Hepatocyte (in vitro differentiated cells): ENCODE measurements around the gene TUBB2B. TPM values are rescaled to one million over a fixed set of nuclear protein-coding genes. Genes with fewer than 3 reads are reported as not detected.

Source experiments
- DNase-seq: peaks from one replicate; pipeline ENCODE4 v3.0.0-alpha.2; 2016; ENCODE audit warnings: low spot score
- H2AFZ ChIP-seq: fragments of 200-600 bp; sonication (generic); 2 replicates; pipeline ENCODE4 v1.6.0; 2016; ENCODE audit warnings: antibody characterized with exemption, mild to moderate bottlenecking
- H3K27ac ChIP-seq: fragments of 200-600 bp; sonication (generic); 2 replicates; pipeline ENCODE4 v1.5.1; 2016; ENCODE audit warnings: mild to moderate bottlenecking
- H3K27me3 ChIP-seq: fragments of 200-600 bp; sonication (generic); 2 replicates; pipeline ENCODE4 v1.6.1; 2016
- H3K36me3 ChIP-seq: fragments of 200-600 bp; sonication (generic); replicated peaks from 2 replicates; pipeline ENCODE4 v1.5.1; 2016; ENCODE audit warnings: low read depth; ENCODE audit not compliant: insufficient read depth
- H3K4me1 ChIP-seq: fragments of 200-600 bp; sonication (generic); 2 replicates; pipeline ENCODE4 v1.5.1; 2016; ENCODE audit warnings: mild to moderate bottlenecking, moderate library complexity; ENCODE audit not compliant: insufficient read depth
- H3K4me2 ChIP-seq: fragments of 200-600 bp; sonication (generic); 2 replicates; pipeline ENCODE4 v1.6.0; 2016
- H3K4me3 ChIP-seq: fragments of 200-600 bp; sonication (generic); 2 replicates; pipeline ENCODE4 v1.5.1; 2016; ENCODE audit warnings: mild to moderate bottlenecking
- H3K79me2 ChIP-seq: fragments of 200-600 bp; sonication (generic); 2 replicates; pipeline ENCODE4 v1.6.0; 2017; ENCODE audit warnings: mild to moderate bottlenecking
- H3K9me2 ChIP-seq: fragments of 200-600 bp; sonication (generic); replicated peaks from 2 replicates; pipeline ENCODE4 v1.6.0; 2017; ENCODE audit warnings: mild to moderate bottlenecking; ENCODE audit not compliant: insufficient read depth
- H3K9me3 ChIP-seq: fragments of 200-600 bp; sonication (generic); 2 replicates; pipeline ENCODE4 v1.5.1; 2016; ENCODE audit warnings: low read depth, mild to moderate bottlenecking
- H4K20me1 ChIP-seq: fragments of 200-600 bp; sonication (generic); 2 replicates; pipeline ENCODE4 v1.6.0; 2016; ENCODE audit warnings: mild to moderate bottlenecking; ENCODE audit not compliant: insufficient read depth, poor library complexity, severe bottlenecking
- EZH2 ChIP-seq: fragments of 200-600 bp; sonication (generic); IDR thresholded peaks from 2 replicates; pipeline ENCODE4 v1.6.1; 2016; ENCODE audit warnings: antibody characterized with exemption, mild to moderate bottlenecking, borderline replicate concordance
- EZH2phosphoT487 ChIP-seq: fragments of 200-600 bp; sonication (generic); IDR thresholded peaks from one replicate; pipeline ENCODE4 v1.6.1; 2018; ENCODE audit warnings: antibody characterized with exemption, mild to moderate bottlenecking, low read depth, moderate library complexity; ENCODE audit not compliant: unreplicated experiment, severe bottlenecking
- WGBS: methylation state at CpG from one replicate; pipeline ENCODE4 v1.1.6; 2016; ENCODE audit warnings: low lambda C conversion rate; ENCODE audit errors: missing lambda C conversion rate; 5-methylcytosine and 5-hydroxymethylcytosine counted together
- polyA plus RNA-seq: library from polyadenylated mRNA; unstranded; fragments of >200 nt; fragmentation: Nextera tagmentation; extraction: Ambion mirVana; gene quantifications from 2 replicates; pipeline ENCODE4 v1.2.1, GENCODE V29; 2016
- total RNA-seq: library from RNA; depleted of rRNA; stranded (reverse); fragments of >200 nt; gene quantifications from 2 replicates; pipeline ENCODE4 v1.2.3, GENCODE V29; 2014
- TF ChIP-seq, protein P1 (sequence below): fragments of 200-600 bp; sonication (generic); IDR thresholded peaks from 2 replicates; pipeline ENCODE4 v1.5.1; 2016; ENCODE audit warnings: antibody characterized with exemption, mild to moderate bottlenecking; ENCODE audit not compliant: poor library complexity

The TUBB2B gene
- total and polyA plus RNA-seq, 2 experiments from 2014 or later: 36.4 to 72.0 TPM

GRCh38 chr6:3222506-3223038, 4.9 kb downstream of the TUBB2B start:
- no peaks in the 10 kb centered on the region for H3K36me3 ChIP-seq
- H4K20me1 ChIP-seq: peaks cover 3% of the 10 kb centered on the region
- peaks cover 13% of the 10 kb centered on the region for H3K27me3 ChIP-seq
- H3K79me2 ChIP-seq: peaks cover 7% of the 10 kb centered on the region
- TF ChIP-seq, protein P1, sequence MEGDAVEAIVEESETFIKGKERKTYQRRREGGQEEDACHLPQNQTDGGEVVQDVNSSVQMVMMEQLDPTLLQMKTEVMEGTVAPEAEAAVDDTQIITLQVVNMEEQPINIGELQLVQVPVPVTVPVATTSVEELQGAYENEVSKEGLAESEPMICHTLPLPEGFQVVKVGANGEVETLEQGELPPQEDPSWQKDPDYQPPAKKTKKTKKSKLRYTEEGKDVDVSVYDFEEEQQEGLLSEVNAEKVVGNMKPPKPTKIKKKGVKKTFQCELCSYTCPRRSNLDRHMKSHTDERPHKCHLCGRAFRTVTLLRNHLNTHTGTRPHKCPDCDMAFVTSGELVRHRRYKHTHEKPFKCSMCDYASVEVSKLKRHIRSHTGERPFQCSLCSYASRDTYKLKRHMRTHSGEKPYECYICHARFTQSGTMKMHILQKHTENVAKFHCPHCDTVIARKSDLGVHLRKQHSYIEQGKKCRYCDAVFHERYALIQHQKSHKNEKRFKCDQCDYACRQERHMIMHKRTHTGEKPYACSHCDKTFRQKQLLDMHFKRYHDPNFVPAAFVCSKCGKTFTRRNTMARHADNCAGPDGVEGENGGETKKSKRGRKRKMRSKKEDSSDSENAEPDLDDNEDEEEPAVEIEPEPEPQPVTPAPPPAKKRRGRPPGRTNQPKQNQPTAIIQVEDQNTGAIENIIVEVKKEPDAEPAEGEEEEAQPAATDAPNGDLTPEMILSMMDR: no peak
- no peak for TF ChIP-seq EZH2
- TF ChIP-seq EZH2phosphoT487: no peak
- no peaks in the 10 kb centered on the region for H3K9me2 ChIP-seq
- no peaks in the 10 kb centered on the region for H3K9me3 ChIP-seq
- H2AFZ ChIP-seq: no peak overlapping the region
- H3K4me1 ChIP-seq: no peaks in the 10 kb centered on the region
- no peak for DNase-seq
- H3K4me3 ChIP-seq: no peak overlapping the region
- H3K4me2 ChIP-seq: no peak overlapping the region
- H3K27ac ChIP-seq: no peak overlapping the region
- 80% methylated on average over 4 of the region's 4 CpGs for whole genome bisulfite sequencing

DNA sequence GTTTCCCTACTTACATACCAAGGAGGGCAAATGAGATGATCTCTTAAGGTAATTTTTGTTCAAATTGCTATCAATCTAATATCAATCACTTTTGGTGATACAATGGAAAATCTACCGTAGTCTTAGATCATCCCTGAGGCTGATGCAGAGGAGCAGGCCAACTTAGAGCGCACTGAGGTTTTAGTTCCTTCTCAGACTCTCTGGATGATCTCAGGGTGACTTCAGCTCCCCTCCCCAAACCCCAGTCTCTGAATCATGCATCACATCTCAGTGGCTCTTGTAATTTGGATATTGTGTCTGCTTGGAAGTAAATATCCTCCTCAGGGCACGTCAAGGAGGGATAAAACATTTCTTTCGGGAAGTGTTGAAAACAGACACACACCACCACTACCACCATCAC, 5.9 kb downstream of the TUBB2B start:
- Histone ChIP-seq H3K4me1 (no peaks in the 10 kb centered on the region), H3K79me2 (peaks cover 5% of the 10 kb centered on the region), H3K4me2 (no peak overlapping the region), H3K27ac (no peak overlapping the region), H3K9me3 (no peaks in the 10 kb centered on the region), H4K20me1 (peaks cover 1% of the 10 kb centered on the region), H2AFZ (no peak overlapping the region), H3K36me3 (no peaks in the 10 kb centered on the region), H3K4me3 (no peak overlapping the region), H3K9me2 (no peaks in the 10 kb centered on the region), H3K27me3 (peaks cover 5% of the 10 kb centered on the region)
- WGBS: 100% methylated on average over 4 of the region's 4 CpGs
- TF ChIP-seq, protein P1: no peak
- TF ChIP-seq EZH2: no peak
- TF ChIP-seq EZH2phosphoT487: no peak
- no peak for DNase-seq

DNA sequence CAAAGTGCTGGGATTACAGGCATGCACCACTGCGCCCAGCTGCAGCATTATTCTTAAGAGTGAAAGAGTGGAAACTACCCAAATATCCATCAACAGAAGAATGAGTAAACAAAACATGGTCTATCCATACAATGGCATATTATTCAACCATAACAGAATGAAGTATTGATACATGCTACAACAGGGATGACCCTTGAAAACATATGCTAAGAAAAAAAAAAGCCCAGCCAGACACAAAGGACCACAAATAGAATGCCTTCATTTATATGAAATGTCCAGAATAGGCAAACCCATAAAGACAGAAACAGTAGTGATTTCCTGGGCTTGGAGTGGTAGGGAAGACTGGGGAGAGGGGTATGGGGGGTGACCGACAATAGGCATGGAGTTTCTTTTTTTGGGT, 7.1 kb downstream of the TUBB2B start:
- TF ChIP-seq EZH2 (no peak), EZH2phosphoT487 (no peak)
- TF ChIP-seq, protein P1: no peak
- no peak overlapping the region for H2AFZ ChIP-seq
- H3K79me2 ChIP-seq: no peaks in the 10 kb centered on the region
- no peaks in the 10 kb centered on the region for H4K20me1 ChIP-seq
- H3K4me1 ChIP-seq: no peaks in the 10 kb centered on the region
- H3K36me3 ChIP-seq: no peaks in the 10 kb centered on the region
- no peak for DNase-seq
- H3K4me3 ChIP-seq: no peak overlapping the region
- no peak overlapping the region for H3K27ac ChIP-seq
- WGBS: 95% methylated on average over 2 of the region's 2 CpGs
- no peaks in the 10 kb centered on the region for H3K9me2 ChIP-seq
- no peaks in the 10 kb centered on the region for H3K27me3 ChIP-seq
- no peaks in the 10 kb centered on the region for H3K9me3 ChIP-seq
- H3K4me2 ChIP-seq: no peak overlapping the region

- no peaks in the 10 kb centered on the region for H3K79me2 ChIP-seq
- TF ChIP-seq EZH2: no peak
- no peak for TF ChIP-seq EZH2phosphoT487
- TF ChIP-seq, protein P1: no peak
- no peak for DNase-seq
- no peaks in the 10 kb centered on the region for H3K9me2 ChIP-seq
- no peak overlapping the region for H3K4me3 ChIP-seq
- no peak overlapping the region for H2AFZ ChIP-seq
- no peak overlapping the region for H3K4me2 ChIP-seq
- no peaks in the 10 kb centered on the region for H3K36me3 ChIP-seq
- no peaks in the 10 kb centered on the region for H3K27me3 ChIP-seq
- H3K9me3 ChIP-seq: no peaks in the 10 kb centered on the region
- WGBS: 92% methylated on average over 10 of the region's 10 CpGs
- H3K4me1 ChIP-seq: no peaks in the 10 kb centered on the region
- no peaks in the 10 kb centered on the region for H4K20me1 ChIP-seq
- no peak overlapping the region for H3K27ac ChIP-seq
These were observed 9.2 kb downstream of the TUBB2B start for GRCh38 chr6:3218266-3218665.
